Spleen (tissue), 11 donors: ENCODE measurements around the gene GSG1L2. TPM values are rescaled to one million over a fixed set of nuclear protein-coding genes. Genes with fewer than 3 reads are reported as not detected.

Experiments
- DNase-seq: peaks from one replicate; pipeline ENCODE4 v3.0.0-alpha.2; 2020
- H3K27ac ChIP-seq, 8 donors: fragments of 200-600 bp; sonication (generic) in 7 of 8; 1 replicate in 4 of 8; 2 replicates in 4 of 8; pipeline versions ENCODE4 v1.5.0 to v1.8.0; 2016 to 2021; ENCODE audit warnings: inconsistent platforms in 4 of 8, mild to moderate bottlenecking in 4 of 8, moderate library complexity in 1 of 8
- H3K27me3 ChIP-seq, 7 donors: fragments of 200-600 bp; sonication (generic) in 6 of 7; replicated peaks in 1 of 7; 1 replicate in 4 of 7; 2 replicates in 3 of 7; pipeline versions ENCODE4 v1.5.0 to v1.8.0; 2016 to 2021; ENCODE audit warnings: inconsistent platforms in 3 of 7, mild to moderate bottlenecking in 1 of 7
- H3K36me3 ChIP-seq, 6 donors: fragments of 200-600 bp; sonication (generic) in 5 of 6; 1 replicate in 4 of 6; 2 replicates in 2 of 6; pipeline versions ENCODE4 v1.5.0 to v1.8.0; 2016 to 2021; ENCODE audit warnings: inconsistent platforms in 2 of 6
- H3K4me1 ChIP-seq, 6 donors: fragments of 200-600 bp; sonication (generic) in 5 of 6; 1 replicate in 3 of 6; 2 replicates in 3 of 6; pipeline versions ENCODE4 v1.5.0 to v1.8.0; 2016 to 2021; ENCODE audit warnings: inconsistent platforms in 3 of 6
- H3K4me3 ChIP-seq, 8 donors: fragments of 200-600 bp; sonication (generic) in 7 of 8; 1 replicate in 4 of 8; 2 replicates in 4 of 8; pipeline versions ENCODE4 v1.5.0 to v1.8.0; 2016 to 2021; ENCODE audit warnings: inconsistent platforms in 4 of 8, mild to moderate bottlenecking in 4 of 8, moderate library complexity in 2 of 8
- H3K9me3 ChIP-seq, 8 donors: fragments of 200-600 bp; sonication (generic) in 7 of 8; 1 replicate in 4 of 8; 2 replicates in 4 of 8; pipeline versions ENCODE4 v1.5.0 to v1.8.0; 2016 to 2021; ENCODE audit warnings: inconsistent platforms in 4 of 8
- POLR2A ChIP-seq, 3 donors: fragments of 450-650 bp; IDR thresholded peaks; one replicate each; pipeline ENCODE4 v1.5.1; 2017; ENCODE audit warnings: antibody characterized with exemption in 3 of 3, mild to moderate bottlenecking in 1 of 3
- POLR2AphosphoS5 ChIP-seq, 3 donors: sonication (generic); formaldehyde crosslinking; IDR thresholded peaks; one replicate each; pipeline ENCODE4 v1.5.1; 2017; ENCODE audit warnings: antibody characterized with exemption in 3 of 3
- WGBS, 5 donors: extraction: QIAGEN DNeasy Blood & Tissue Kit in 3 of 5; methylation state at CpG; one replicate each; pipeline versions ENCODE4 v1.1.5 to v1.1.7; 2013 to 2018; 5-methylcytosine and 5-hydroxymethylcytosine counted together
- intact Hi-C: fragments of 100-400 bp; cut with DNase I; formaldehyde crosslinking; loops from one replicate; pipeline ENCODE4 v1.15.0; 2023; ENCODE audit warnings: low total_unique reads
- polyA plus RNA-seq, 3 donors: library from polyadenylated mRNA; stranded (reverse); fragments of 200-250 nt; gene quantifications; one replicate each; pipeline ENCODE4 v1.2.1, GENCODE V29; 2013
- total RNA-seq, 7 donors: library from RNA; depleted of rRNA in 3 of 7; stranded (reverse); fragments of >200 nt in 3 of 7; fragmentation: NEBNext Ultra II Directional in 4 of 7; extraction: Animal tissue kit (Norgen Biotek cat#: 25700) in 4 of 7; gene quantifications; one replicate each; pipeline versions ENCODE4 v1.1.0 to v1.2.1, GENCODE V29; 2016 to 2021
- TF ChIP-seq, protein P1 (sequence below), 11 experiments: fragments of 200-600 bp in 7 of 11; fragments of 450-650 bp in 4 of 11; sonication (generic) in 4 of 11; IDR thresholded peaks in 8 of 11; conservative IDR thresholded peaks in 3 of 11; 1 replicate in 7 of 11; 2 replicates in 4 of 11; pipeline versions ENCODE4 v1.4.0 to v1.8.0; 2016 to 2021; ENCODE audit warnings: antibody characterized with exemption in 11 of 11, inconsistent platforms in 4 of 11, mild to moderate bottlenecking in 1 of 11
- donor health status: healthy with polysubstance abuse.
- donor health status: DM: no; HTN: no; CAD: no; lungs with moderate emphysema.
- donor health status: DM: no; HTN: no; CAD: no.
- donor health status: Bipolar disorder and iron deficiency.
- donor health status: healthy.
- donor health status: DM: no; HTN: no; CAD: no.
- donor health status: DM: yes; HTN: yes; CAD: no.

Gene GSG1L2
- total and polyA plus RNA-seq, 10 donors = not detected

DNA sequence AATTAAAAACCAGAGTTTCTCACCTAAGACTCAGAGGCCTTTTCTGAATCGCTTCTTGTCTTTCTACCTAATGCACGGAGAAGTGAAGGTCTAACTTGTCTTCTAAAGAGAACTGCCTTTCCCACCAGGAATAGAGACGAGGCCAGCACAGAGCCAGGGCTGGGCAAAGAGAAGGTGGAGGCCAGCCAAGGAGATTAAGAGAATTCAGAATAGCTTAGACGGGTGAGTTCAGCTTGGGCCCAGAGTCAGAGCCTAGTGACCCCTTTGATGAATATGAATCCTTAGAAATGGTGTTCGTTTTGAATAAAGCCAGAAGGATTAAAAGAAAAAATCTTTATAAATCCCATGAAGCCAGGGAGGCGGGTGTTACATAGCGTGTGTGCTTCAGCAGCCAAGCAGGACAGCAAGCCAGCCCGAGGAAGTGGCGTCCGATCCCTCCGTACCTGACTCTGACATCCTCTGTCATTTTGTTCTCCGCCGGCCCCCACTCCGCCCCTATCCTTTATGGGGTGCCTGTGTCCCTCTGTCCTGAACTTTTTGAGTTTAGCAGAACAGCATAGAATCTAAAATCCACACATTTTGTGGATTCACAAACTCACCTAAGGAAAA lies 7.4 kb downstream of the GSG1L2 start:
- WGBS, 5 donors = 77 to 90% (median 90%) methylated on average over 14 of the region's 14 CpGs
- Histone ChIP-seq H3K4me3 (no peak overlapping the region), H3K27me3 (peaks cover 0 to 29% (median 0%) of the 10 kb centered on the region in 7 donors), H3K4me1 (no peaks in the 10 kb centered on the region), H3K27ac (no peak overlapping the region), H3K36me3 (no peaks in the 10 kb centered on the region), H3K9me3 (no peaks in the 10 kb centered on the region)
- intact Hi-C loops = no loop called here
- TF ChIP-seq POLR2A (IDR thresholded peaks at IDR 0.05) (no peak), POLR2AphosphoS5 (IDR thresholded peaks at IDR 0.05) (no peak)
- TF ChIP-seq, protein P1, sequence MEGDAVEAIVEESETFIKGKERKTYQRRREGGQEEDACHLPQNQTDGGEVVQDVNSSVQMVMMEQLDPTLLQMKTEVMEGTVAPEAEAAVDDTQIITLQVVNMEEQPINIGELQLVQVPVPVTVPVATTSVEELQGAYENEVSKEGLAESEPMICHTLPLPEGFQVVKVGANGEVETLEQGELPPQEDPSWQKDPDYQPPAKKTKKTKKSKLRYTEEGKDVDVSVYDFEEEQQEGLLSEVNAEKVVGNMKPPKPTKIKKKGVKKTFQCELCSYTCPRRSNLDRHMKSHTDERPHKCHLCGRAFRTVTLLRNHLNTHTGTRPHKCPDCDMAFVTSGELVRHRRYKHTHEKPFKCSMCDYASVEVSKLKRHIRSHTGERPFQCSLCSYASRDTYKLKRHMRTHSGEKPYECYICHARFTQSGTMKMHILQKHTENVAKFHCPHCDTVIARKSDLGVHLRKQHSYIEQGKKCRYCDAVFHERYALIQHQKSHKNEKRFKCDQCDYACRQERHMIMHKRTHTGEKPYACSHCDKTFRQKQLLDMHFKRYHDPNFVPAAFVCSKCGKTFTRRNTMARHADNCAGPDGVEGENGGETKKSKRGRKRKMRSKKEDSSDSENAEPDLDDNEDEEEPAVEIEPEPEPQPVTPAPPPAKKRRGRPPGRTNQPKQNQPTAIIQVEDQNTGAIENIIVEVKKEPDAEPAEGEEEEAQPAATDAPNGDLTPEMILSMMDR (IDR thresholded peaks at IDR 0.05 in 8 of 11, conservative IDR thresholded peaks at IDR 0.05 in 3 of 11) = no peak
- no peak for DNase-seq

DNA sequence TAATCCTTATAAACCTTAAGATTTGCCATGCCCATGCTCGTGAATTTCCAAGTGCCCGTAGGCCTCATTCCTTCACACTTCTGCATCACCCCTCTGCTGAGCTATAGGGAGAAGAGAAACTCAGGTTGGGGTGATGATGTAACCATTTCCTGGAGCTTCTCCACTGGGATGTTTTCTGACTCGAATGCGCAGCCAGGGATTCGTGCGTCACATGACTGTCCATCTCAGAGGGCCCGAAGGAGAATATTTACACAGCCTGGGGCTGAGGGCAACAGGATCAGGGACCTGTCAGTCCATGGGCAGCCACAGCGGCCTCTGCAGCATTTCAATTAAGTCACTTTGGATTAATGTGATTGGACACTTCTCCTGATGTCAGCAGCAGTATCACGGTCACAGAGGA lies 8.7 kb downstream of the GSG1L2 start:
- Histone ChIP-seq H3K9me3 (no peaks in the 10 kb centered on the region), H3K4me1 (no peaks in the 10 kb centered on the region), H3K27ac (no peak overlapping the region), H3K27me3 (peaks cover 0 to 29% (median 0%) of the 10 kb centered on the region in 7 donors), H3K36me3 (no peaks in the 10 kb centered on the region), H3K4me3 (no peak overlapping the region)
- no peak for TF ChIP-seq POLR2AphosphoS5 (IDR thresholded peaks at IDR 0.05)
- WGBS, 5 donors = 76 to 88% (median 78%) methylated on average over 9 of the region's 9 CpGs
- DNase-seq = no peak
- intact Hi-C loops = no loop called here

DNA sequence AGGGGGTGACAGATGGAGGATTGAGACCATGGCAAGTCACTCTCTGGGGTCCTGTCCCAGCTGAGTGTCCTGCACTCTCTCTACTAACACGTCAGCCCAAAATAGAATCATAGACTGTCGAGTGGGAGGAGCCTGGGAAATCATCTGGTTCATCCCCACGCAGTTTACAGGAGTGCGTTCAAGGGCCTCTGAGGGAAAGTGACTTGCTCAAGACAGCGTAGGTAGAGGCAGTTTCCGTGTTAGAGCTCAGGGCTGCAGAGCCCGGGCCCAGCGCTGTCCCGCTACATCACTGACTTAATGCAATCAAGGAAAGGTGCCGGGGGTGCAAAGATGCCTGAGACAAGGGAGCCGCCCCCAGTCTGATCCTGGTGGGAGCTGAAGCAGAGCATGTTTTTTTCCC lies 10.3 kb downstream of the GSG1L2 start:
- TF ChIP-seq POLR2AphosphoS5 (IDR thresholded peaks at IDR 0.05) (no peak), POLR2A (IDR thresholded peaks at IDR 0.05) (no peak)
- TF ChIP-seq, protein P1 (IDR thresholded peaks at IDR 0.05 in 8 of 11, conservative IDR thresholded peaks at IDR 0.05 in 3 of 11) = no peak
- intact Hi-C loops = no loop called here
- DNase-seq = no peak
- H3K27ac ChIP-seq = no peak overlapping the region
- 77 to 86% (median 82%) methylated on average over 11 of the region's 11 CpGs for WGBS, 5 donors
- peaks cover 0 to 29% (median 0%) of the 10 kb centered on the region in 7 donors for H3K27me3 ChIP-seq
- no peaks in the 10 kb centered on the region for H3K36me3 ChIP-seq
- H3K4me1 ChIP-seq = no peaks in the 10 kb centered on the region
- no peaks in the 10 kb centered on the region for H3K9me3 ChIP-seq
- no peak overlapping the region for H3K4me3 ChIP-seq

DNA sequence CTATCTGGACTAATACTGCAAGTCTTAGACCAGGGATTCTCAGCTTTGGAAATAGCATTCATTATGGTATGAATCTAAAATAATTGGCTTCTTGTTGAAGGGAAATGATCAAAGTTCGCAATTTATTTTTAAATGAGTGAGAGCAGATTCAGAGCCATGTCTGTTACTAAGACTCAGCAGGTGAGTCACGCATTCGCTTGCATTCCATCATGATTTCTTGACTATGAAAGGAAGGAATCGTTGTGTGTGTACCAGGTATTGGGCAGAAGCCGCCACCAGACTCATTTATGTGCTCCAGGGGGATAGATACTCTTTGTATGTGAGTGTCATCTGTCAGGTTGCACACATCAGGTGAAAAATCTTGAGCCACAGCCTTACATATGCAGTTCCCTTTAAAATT lies 10.8 kb downstream of the GSG1L2 start:
- no peak for DNase-seq
- TF ChIP-seq POLR2AphosphoS5 (IDR thresholded peaks at IDR 0.05) (no peak), POLR2A (IDR thresholded peaks at IDR 0.05) (no peak)
- TF ChIP-seq, protein P1 (IDR thresholded peaks at IDR 0.05 in 8 of 11, conservative IDR thresholded peaks at IDR 0.05 in 3 of 11) = no peak
- no peaks in the 10 kb centered on the region for H3K36me3 ChIP-seq
- intact Hi-C loops = no loop called here
- H3K27me3 ChIP-seq = peaks cover 0 to 29% (median 0%) of the 10 kb centered on the region in 7 donors
- H3K27ac ChIP-seq = no peak overlapping the region
- H3K4me1 ChIP-seq = no peaks in the 10 kb centered on the region
- no peaks in the 10 kb centered on the region for H3K9me3 ChIP-seq
- WGBS, 5 donors = 75 to 93% (median 88%) methylated on average over 5 of the region's 5 CpGs
- no peak overlapping the region for H3K4me3 ChIP-seq
